Epidermal melanocyte (primary cell): ENCODE results near the gene SUB1.
"Not testable (repeated sequence)": the region's sequence is repeated elsewhere in the genome, so short reads cannot be mapped to it uniquely, and the experiment has no call there.

Source experiments
- DNase-seq: peaks from one replicate; pipeline ENCODE4 v3.0.0; 2011; ENCODE audit warnings: low spot score; ENCODE audit not compliant: insufficient read length

SUB1 gene

DNA sequence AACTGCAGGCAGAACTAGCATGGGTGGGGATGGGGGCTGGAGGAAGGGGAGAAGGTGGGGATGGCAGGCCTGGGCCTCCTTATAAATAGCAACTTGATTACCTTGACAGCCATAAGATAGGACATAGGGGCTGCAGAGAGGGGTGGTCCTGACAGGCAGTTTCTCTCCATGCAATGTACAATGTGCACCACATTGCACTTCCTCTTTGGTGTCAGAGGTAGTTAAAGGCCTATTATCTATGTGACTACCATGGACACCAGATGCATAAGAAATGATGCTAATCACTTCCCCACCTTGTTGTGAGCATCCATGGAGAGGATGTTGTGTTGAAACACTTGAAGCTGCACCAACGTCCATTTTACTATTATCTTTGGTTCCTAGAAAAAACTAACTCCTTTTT, 20.2 kb upstream of the SUB1 start:
- no peak for DNase-seq

DNA sequence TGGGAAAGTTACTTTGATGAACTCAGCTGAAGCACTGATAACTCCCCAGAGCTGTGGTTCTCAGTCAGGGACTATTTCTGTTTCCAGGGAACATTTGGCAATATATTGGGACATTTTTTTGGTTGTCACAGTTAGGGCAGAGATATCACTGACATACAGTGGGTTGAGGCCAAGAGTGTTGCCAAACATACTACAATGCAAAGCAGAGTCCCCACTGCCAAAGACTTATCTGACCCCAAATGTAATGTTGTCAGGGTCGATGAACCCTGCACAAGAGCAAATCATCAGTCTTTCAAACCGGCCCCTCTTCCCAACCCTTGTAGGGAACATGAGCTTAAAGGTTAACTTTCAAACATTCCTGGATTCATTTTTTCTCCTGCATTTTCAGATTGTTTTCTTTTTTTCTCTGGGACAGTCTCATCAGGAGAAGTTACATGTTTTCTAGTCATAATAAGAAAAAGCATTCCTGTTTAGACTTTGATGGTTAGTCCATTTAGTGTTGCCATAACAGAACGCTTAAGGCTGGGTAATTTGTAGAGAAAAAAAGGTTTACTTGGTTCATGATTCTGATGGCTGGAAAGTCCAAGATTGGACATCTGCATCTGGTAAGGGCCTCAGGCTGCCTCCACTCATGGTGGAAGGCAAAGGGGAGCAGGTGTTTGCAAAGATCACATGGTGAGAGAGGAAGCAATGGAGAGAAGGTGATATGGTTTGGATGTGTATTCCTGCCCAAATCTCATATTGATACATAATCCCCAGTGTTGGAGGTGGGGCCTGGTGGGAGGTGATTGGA, 18.8 kb upstream of the SUB1 start:
- DNase-seq, result no peak

DNA sequence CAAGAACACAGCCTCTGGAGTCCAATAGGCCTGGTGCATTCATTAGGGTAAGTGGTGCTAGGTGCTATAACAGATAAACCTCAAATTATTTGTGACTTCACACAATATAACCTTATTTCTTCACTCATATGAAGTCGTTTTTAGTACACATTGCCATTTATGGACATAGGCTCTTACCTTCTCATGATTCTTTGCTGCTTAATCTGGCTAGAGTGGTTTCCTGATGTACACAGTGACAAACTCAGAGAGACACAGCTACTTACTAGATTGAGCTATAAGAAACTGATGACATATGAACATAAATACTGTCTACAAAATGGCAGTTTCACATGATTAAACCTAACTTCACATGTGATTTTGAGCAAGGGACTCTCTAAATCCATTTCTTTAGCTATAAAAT, 14.2 kb upstream of the SUB1 start:
- DNase-seq, result no peak

DNA sequence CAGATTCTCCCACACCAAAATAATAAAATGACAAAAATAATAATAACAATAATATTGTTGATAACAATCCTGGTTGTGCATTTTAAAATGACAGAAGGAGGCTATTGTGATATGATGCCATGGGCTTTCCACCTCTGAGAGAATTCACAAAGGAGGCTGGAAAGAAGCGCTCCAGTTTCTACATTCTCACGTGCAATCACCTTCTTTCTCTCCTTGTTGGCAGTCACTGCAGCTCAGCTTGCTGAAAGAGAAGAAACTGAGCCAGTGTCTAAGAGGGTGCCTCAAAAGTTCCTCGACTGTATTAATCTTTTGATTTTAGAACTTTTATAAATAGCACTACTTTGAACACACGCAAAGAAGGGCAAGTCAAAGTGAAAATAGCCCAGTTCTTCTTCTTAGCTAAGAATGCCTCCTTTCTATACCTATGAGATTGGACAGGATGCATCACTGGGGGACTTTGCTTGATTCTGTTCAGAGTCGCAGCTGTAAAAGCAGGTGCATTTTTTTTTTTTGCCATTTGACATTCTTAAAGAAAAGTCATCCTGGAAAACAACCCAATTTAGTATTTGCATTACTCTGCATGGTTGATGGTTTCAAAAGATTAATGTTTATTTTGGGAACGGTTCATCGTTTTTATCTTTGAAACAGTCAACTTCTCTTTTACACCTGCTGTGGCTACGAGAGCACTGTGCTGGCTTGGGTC, 12.4 kb upstream of the SUB1 start:
- no peak for DNase-seq

DNA sequence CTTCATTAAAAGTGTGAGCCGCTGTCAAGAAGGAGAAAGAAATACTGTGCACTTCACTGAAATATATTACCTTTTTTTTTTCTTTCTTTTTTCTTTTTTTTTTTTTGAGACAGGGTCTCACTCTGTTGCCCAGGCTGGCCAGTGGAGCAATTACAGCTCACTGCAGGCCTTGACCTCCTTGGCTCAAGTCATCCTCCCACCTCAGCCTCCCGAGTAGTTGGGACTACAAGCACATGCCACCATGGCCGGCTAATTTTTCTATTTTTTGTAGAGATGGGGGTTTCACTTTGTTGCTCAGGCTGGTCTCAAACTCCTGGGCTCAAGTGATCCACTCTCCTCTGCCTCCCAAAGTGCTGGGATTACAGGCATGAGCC, 11.9 kb upstream of the SUB1 start:
- not testable (repeated sequence) for DNase-seq

DNA sequence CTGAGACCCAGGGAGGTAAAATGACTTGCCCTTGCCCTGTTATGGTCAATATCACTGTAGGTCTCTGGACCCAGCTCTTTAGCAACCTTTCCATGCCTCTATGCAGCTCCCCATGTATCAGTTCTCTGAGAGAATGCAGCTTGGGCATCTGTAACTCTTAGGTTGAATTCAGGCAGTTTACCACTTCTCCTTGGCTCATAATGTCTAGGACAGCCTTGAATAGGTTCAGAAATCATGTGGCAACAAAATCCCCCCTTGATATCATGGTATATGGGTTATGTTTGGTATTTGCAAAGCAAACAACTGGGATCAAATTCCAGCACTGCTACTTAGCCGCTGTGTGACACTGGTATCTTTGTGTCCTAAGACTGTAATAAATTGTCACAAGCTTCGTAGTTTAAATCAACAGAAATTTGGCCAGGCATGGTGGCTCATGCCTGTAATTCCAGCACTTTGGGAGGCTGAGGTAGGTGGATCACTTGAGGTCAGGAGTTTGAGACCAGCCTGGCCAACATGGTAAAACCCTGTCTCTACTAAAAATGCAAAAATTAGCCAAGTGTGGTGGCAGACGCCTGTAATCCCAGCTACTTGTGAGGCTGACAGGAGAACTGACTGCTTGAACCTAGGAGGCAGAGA, 10.7 kb upstream of the SUB1 start:
- no peak for DNase-seq

DNA sequence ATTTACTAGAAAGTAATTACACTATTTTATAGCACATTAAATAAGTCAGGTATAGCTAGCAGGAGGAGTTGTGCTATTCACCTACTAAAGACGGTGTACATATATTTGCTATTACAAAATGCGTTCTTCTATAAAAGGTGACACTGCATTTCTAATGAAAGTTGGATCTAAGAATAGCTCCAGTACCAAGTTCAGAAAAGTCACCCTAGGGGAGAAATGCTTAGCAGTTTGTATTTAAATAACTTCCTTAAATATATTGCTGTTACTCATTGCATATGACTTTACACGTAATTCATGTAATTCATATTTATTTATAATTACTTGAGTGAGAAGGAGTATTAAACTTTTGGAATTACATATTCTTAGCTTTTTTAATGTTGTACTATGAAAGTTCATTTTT, 7.0 kb upstream of the SUB1 start:
- DNase-seq, result no peak

DNA sequence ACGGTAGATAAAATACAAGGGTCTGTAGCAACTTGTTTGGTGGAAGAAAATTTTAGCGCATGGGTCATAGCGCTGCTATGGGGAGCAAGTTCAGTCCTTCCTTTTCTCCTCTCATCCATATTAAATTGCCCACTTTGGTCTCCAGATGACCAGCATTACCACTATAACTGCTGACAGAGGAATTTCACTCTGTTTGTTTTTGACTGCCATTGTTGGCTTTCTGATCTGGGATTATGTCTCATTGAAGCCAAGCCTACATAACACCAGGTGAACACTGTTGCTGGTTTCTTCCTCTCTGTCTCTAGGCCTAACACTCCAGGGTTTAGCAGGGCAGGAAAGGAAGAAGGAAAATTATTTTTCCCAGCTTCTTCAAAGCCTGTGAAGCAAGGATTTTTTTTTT, 6.6 kb upstream of the SUB1 start:
- DNase-seq, result no peak

DNA sequence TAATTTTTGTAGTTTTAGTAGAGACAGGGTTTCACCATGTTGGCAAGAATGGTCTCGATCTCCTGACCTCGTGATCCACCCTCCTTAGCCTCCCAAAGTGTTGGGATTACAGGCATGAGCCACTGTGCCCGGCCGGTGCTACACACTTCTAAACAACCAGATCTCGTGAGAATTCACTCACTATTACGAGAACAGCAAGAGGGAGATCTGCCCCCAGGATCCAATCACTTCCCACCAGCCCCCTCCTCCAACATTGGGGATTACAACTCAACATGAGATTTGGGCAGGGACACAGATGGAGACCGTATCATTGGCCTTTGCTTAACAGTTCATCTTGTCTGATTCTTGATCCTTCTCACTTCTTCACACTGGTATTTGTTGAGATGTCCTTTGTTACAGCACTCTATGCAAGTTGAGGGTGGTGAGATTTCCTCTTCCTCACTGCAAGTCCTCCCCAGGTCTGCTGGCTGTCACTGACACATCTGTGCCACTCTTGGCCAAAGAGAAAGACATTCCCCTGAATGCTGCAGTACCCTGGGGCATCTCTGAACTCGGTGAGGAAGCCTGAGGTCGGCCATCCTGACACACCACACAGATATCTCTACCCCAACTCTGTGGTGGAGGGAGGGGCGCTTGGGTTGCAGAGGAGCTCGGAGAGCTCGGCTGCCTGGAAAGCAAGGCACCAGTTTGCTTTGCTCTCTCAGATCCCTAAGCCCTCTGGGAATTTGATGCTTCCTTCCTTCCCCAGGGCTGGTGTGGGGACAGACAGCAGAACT, 4.2 kb upstream of the SUB1 start:
- no peak for DNase-seq

DNA sequence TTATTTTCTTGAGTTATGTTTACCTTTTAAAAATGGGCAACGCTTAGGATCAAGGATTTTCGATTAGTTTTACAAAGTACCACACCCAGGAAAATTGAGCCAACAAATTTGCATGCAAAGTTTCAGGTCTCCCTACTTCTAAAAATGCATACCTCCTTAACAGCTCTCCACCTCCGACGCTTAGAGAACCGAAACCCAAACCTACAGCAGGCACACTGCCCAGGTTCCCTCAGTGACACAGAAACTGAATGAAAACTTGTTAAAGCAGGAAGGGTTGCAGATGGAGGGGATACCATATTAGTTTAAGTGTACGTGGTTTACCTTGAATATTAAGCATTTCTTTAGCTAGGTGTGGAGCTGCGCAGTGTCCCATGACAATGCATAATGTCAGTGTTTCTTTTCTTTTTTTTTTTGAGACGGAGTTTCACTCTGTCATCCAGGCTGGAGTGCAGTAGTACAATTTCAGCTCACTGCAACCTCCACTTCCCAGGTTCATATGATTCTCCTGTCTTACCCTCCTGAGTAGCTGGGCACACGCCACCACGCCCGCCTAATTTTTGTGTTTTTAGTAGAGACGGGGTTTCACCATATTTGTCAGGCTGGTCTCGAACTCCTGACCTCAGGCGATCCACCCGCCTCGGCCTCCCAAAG, 1.6 kb upstream of the SUB1 start:
- DNase-seq, result no peak

DNA sequence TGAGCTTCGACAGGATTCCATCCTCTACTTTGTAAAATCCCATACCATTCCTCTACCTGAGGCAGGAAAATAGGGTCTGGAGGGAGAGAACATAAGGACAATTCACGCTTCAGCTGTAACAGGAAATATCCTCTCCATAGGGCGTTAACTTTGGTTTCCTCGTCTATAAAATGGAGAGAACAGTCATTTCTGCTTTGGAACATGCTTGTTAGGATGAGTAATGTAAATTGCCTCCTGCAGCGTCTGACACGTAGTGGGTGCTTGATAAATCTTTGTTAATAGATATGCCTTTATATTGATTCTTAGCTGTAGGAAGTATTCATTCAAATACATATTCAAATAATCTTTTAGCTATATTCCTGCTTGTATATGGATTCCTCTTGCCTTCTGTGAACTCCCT, 711 bp upstream of the SUB1 start:
- no peak for DNase-seq

DNA sequence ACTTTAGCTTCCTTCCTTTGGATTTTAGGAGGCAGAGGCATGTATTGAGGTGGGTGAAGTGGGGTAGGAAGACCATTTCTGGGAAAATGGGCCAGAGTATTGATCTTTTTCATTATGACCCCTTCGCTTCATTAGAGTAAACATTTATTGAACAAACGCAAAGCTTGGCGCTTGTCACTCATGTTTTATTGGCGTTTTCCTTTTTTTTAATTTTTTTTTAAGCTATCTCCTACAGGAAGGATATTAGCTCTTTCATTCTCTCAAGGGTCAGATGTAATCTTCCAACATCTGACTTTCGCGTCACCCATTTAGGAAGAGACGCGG, 273 bp upstream of the SUB1 start:
- DNase-seq, result no peak

DNA sequence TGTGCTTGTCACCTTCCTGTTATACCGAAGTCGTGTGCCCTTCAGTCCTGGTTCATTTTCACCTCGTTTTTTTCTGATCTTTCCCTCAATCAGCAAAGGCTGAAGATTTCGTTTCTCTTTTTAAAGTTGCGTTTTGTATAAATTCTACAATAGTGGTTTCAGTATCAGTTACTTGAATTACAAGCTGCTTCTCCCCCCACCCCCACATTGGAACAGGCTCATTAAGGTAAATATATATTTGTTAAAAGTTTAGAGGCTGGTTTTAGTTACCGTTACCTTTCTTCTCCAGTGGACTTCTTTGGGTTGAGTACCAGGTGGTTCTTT, 881 bp downstream of the SUB1 start:
- no peak for DNase-seq

DNA sequence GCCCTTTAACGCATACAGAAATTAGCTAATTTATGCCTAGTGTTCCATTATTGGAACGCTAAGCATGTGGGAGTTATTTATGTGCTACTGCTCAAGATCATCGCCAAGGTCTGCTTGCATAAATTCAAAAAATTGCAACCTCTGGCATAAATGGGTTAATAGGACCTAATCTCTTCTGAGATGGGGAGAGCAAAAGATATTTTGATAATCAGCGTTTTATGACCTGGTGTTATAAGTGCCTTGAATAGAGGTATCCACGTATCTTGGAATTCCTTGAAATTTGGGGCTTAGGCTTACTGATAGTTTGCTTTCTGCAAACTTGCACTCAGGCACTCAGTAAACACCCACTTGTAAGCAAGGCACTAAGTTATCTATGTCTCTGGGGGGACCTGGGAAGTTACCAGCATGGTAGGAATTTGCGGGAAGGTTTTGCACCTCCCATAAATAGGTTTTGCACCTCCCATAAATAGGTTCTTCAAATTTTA, 1.8 kb downstream of the SUB1 start:
- no peak for DNase-seq

DNA sequence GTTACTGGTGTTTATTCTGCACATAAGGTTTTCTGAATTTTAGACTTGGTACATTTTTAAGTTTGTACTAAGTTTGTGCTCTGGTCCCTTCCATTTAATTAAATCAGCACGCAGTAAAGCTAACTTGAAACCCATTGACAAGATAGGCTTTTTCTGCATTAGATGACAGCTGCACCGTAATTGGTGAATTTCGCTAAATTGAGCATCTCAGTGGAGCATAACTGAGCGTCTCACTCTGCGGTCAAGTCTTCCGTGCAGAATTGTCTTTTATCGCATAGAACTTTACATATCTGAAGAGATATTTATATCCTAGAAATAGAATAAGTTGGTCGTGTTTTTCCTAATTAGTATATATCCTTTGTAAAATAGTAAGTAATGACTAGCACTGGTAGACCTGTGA, 4.1 kb downstream of the SUB1 start:
- no peak for DNase-seq

DNA sequence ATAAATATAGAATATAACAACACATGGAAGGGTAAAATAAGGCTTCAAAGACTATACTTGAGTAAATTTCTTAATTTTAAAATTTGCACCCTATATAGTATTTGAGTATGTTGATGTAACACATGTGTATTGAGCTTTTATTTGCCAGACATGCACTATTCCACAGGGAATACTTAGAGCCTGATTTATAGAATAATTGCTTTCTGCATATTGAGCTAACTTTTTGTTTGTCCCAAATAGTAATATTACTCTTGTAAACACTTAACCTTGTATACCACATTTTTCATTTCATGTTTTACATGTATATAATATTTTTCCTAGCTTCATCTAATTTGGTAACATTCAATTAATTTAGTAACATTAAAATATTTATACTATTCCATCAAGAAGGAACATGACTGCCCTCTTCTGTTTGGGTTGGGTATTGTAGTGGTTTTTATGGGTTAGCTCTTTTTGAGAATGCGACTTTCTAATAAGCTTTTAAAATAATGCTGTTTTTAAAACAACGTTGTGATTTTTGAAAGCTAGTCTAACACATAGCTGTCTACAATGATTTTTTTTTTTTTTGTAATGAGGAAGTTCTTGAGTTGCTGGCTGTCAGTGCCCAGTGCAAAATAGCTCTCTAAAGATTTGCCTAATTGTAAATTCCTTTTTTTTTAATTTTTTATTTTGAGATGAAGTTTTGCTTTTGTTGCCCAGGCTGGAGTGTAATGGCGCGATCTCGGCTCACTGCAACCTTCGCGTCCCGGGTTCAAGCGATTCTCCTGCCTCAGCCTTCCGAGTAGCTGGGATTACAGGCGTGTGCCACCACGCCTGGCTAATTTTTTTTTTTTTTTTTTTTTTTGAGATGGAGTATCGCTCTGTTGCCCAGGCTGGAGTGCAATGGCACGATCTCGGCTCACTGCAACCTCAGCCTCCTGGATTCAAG, 4.8 kb downstream of the SUB1 start:
- DNase-seq, result no peak

DNA sequence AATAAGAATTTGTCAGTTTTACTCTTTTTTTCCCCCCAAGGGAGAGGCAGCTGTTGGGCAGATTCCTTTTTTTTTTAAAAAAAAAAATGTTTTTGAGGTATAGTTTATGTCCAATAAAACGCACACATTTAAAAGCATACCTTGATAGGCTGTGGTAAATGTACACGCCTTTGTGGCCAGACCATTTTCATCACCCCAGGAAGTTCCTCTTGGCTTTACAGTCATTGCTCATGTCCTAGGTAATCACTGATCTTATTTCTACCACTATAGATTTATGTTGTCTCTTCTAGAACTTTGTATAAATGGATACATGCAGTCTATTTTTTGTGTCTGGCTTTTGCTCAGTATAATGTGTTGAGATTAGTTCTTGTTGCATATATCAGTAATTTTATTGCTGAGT, 9.8 kb downstream of the SUB1 start:
- no peak for DNase-seq

DNA sequence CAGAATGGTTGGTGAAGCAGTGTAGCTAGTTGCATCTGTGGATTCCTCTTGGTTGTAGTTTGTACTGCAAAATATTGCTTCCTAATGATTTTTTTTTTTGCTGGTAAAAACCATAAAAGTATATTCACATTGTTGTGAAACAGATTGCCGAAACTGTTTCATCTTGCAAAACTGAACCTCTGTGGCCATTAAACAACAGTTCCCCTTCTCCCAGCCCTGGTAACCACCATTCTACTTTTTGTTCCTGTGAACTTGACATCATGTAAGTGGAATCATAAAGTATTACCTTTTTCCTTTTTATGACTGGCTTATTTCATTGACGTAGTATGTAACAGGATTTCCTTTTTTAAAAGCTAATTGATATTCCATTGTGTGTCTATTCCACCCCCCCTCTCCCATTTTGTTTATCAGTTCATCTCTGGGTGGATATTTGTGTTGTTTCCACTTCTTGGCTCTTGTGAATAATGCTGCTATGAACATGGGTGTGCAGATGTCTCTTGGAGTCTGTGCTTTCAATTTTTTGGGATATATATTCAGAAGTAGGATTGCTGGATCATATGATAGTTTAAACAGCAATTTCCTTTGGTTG, 11.8 kb downstream of the SUB1 start:
- no peak for DNase-seq

DNA sequence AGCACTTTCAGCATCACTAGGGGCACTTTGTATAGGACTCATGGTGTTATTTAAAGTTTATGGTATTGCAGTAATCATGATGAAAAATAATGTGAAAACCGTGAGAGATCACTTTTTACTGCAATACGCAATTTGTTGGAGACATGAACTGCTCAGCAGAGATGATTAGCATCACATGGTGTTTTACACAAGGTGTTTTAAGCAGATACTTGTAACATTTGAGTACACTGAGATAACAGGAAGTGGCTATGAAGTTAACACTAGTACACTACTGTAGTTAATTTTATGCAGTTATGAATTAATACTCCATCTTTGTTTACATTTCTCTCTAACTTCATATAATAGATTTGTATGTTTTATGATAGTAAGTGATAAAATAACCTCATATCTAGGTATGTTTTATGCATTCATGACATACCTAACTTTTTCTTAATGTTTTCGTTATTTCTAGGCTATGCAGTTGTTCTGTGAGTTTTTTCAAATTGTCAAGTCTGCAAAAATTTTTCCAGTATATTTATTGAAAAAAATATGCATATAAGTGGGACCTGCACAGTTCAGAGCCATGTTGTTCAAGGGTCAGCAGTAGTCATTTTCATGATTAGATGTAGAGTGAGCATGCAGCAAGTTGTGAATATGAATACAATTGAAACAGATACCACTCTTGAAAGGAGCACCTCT, 13.0 kb downstream of the SUB1 start:
- DNase-seq, result no peak
